OCI-LY7 (cell line): ENCODE results near the gene SLC43A1. TPM values are rescaled to one million over a fixed set of nuclear protein-coding genes. Genes with fewer than 3 reads are reported as not detected.

Experiments
- BruUV-seq: library from RNA; stranded (reverse); fragments of 400-500 nt; replicated peaks from 2 replicates; lab custom pipeline; 2021; lab: Mats Ljungman, UMichigan
- CTCF ChIA-PET: fragments of 300-600 bp; sonication (Branson Sonifier 250); formaldehyde crosslinking; loops from one replicate; lab custom pipeline; 2022; ENCODE audit warnings: antibody characterized with exemption; ENCODE audit not compliant: unreplicated experiment; lab: Charles Lee
- POLR2A ChIA-PET: fragments of 300-600 bp; sonication (Branson Sonifier 250); formaldehyde crosslinking; loops from one replicate; lab custom pipeline; 2022; ENCODE audit warnings: antibody characterized with exemption; lab: Charles Lee
- DNase-seq: peaks from one replicate; pipeline ENCODE4 v3.0.0-alpha.2; 2015; ENCODE audit warnings: low spot score
- H2AFZ ChIP-seq: fragments of 200-600 bp; sonication (generic), shearing (Covaris generic); 2 replicates; pipeline ENCODE4 v1.6.1; 2014; ENCODE audit warnings: mild to moderate bottlenecking, antibody characterized with exemption, low read length, moderate library complexity
- H3K27ac ChIP-seq: fragments of 200-600 bp; sonication (generic); 2 replicates; pipeline ENCODE4 v1.5.1; 2014; ENCODE audit warnings: mixed run types, low read depth, mild to moderate bottlenecking, moderate library complexity, low read length, inconsistent platforms; ENCODE audit not compliant: poor library complexity, severe bottlenecking
- H3K36me3 ChIP-seq: fragments of 200-600 bp; sonication (generic); 2 replicates; pipeline ENCODE4 v1.6.1; 2014; ENCODE audit warnings: mild to moderate bottlenecking, antibody characterized with exemption, low read length, moderate library complexity, mixed read lengths; ENCODE audit not compliant: insufficient read depth
- H3K4me1 ChIP-seq: fragments of 200-600 bp; sonication (generic); 2 replicates; pipeline ENCODE4 v1.5.1; 2014; ENCODE audit warnings: mild to moderate bottlenecking, low read length; ENCODE audit not compliant: insufficient read depth, poor library complexity, severe bottlenecking
- H3K4me2 ChIP-seq: fragments of 200-600 bp; sonication (generic); 2 replicates; pipeline ENCODE4 v1.6.1; 2014; ENCODE audit warnings: mild to moderate bottlenecking, low read length
- H3K4me3 ChIP-seq: fragments of 200-600 bp; sonication (generic); 2 replicates; pipeline ENCODE4 v1.5.1; 2014; ENCODE audit warnings: mild to moderate bottlenecking, low read depth, low read length; ENCODE audit not compliant: poor library complexity, severe bottlenecking
- H3K79me2 ChIP-seq: fragments of 200-600 bp; sonication (generic); 2 replicates; pipeline ENCODE4 v1.6.1; 2016; ENCODE audit warnings: low read depth, mild to moderate bottlenecking, low read length, moderate library complexity, mixed read lengths; ENCODE audit not compliant: insufficient read depth
- H3K9me2 ChIP-seq: fragments of 200-600 bp; sonication (generic); 2 replicates; pipeline ENCODE4 v1.6.1; 2016; ENCODE audit warnings: mild to moderate bottlenecking, low read length, mixed read lengths; ENCODE audit not compliant: insufficient read depth
- H3K9me3 ChIP-seq: fragments of 200-600 bp; sonication (generic); 2 replicates; pipeline ENCODE4 v1.6.1; 2014; ENCODE audit warnings: mild to moderate bottlenecking, mixed run types, low read length, mixed read lengths
- H4K20me1 ChIP-seq: fragments of 200-600 bp; sonication (generic); 2 replicates; pipeline ENCODE4 v1.6.1; 2014; ENCODE audit warnings: mild to moderate bottlenecking, antibody characterized with exemption, low read length, moderate library complexity, mixed read lengths; ENCODE audit not compliant: insufficient read depth
- EZH2phosphoT487 ChIP-seq: fragments of 200-600 bp; sonication (generic); IDR thresholded peaks from 2 replicates; pipeline ENCODE4 v1.6.1; 2018; ENCODE audit warnings: low read depth, borderline replicate concordance, mild to moderate bottlenecking, mixed run types, antibody characterized with exemption, low read length, moderate library complexity, mixed read lengths
- intact Hi-C: fragments of 100-400 bp; cut with micrococcal nuclease; formaldehyde crosslinking; loops from one replicate; pipeline ENCODE4 v1.10.0; 2022; ENCODE audit not compliant: unreplicated experiment
- total RNA-seq, 2 experiments: library from RNA; depleted of rRNA in 1 of 2; stranded (reverse); fragments of >200 nt in 1 of 2; shearing (Covaris generic) in 1 of 2; gene quantifications; 2 replicates each; pipeline ENCODE4 v1.2.3, GENCODE V29; 2014 to 2022
- TF ChIP-seq, protein P1 (sequence below): fragments of 200-600 bp; sonication (generic); conservative IDR thresholded peaks from 2 replicates; pipeline ENCODE4 v1.5.1; 2014; ENCODE audit warnings: mild to moderate bottlenecking, antibody characterized with exemption, low read length, moderate library complexity, mixed read lengths

SLC43A1 gene
- total RNA-seq, 2 experiments from 2014 or later = 61.1 to 78.6 TPM

GRCh38 chr11:57504511-57504910, 11.0 kb downstream of the SLC43A1 start:
- Histone ChIP-seq H3K9me3 (no peaks in the 10 kb centered on the region), H2AFZ (no peak overlapping the region), H3K36me3 (peaks cover 82% of the 10 kb centered on the region), H3K4me2 (no peak overlapping the region), H3K9me2 (no peaks in the 10 kb centered on the region), H3K4me1 (no peaks in the 10 kb centered on the region), H4K20me1 (no peaks in the 10 kb centered on the region), H3K4me3 (no peak overlapping the region), H3K27ac (no peak overlapping the region), H3K79me2 (peaks cover 7% of the 10 kb centered on the region; the same call in 1 of the 2 replicates)
- intact Hi-C loops = no loop called here
- TF ChIP-seq EZH2phosphoT487 = no peak
- TF ChIP-seq, protein P1, sequence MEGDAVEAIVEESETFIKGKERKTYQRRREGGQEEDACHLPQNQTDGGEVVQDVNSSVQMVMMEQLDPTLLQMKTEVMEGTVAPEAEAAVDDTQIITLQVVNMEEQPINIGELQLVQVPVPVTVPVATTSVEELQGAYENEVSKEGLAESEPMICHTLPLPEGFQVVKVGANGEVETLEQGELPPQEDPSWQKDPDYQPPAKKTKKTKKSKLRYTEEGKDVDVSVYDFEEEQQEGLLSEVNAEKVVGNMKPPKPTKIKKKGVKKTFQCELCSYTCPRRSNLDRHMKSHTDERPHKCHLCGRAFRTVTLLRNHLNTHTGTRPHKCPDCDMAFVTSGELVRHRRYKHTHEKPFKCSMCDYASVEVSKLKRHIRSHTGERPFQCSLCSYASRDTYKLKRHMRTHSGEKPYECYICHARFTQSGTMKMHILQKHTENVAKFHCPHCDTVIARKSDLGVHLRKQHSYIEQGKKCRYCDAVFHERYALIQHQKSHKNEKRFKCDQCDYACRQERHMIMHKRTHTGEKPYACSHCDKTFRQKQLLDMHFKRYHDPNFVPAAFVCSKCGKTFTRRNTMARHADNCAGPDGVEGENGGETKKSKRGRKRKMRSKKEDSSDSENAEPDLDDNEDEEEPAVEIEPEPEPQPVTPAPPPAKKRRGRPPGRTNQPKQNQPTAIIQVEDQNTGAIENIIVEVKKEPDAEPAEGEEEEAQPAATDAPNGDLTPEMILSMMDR = no peak
- CTCF ChIA-PET = interaction anchor here (0.5 to 2.3 kb wide), 2 partner anchors 11 to 63 kb away, joined by 3 to 10 read pairs; partner anchors contain the start of gene UBE2L6
- POLR2A ChIA-PET = interaction anchor here (1.0 to 6.6 kb wide), 2 partner anchors 9 kb away, joined by 5 to 42 read pairs; no protein-coding TSS in a partner anchor
- DNase-seq = no peak
- BruUV-seq = no TSS peak

DNA sequence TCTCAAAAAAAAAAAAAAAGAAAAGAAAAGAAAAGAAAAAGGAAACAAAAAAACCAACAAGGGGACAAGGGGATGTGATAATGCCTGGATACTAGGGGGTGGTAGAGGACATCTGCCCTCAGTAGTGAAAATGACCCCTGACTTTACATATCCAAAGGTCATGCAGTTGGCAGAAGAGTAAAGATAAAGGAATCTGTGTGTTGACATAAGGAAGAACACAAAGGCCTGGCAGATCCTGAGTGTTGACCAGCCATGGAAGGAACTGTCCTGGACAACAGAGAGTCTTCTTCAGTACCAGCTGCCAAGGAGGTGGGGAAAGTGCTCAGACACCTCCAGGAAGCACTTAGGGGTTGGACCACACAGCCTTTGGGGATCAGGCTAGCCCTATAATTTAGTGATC, 12.6 kb downstream of the SLC43A1 start:
- ChIA-PET CTCF (interaction anchor here (2.1 kb wide), 1 partner anchor 9 kb away, joined by 10 read pairs; no protein-coding TSS in a partner anchor), POLR2A (interaction anchor here (0.7 to 6.6 kb wide), 4 partner anchors 8 to 9 kb away, joined by 4 to 42 read pairs (median 7); no protein-coding TSS in a partner anchor)
- no peaks in the 10 kb centered on the region for H3K4me1 ChIP-seq
- H3K9me3 ChIP-seq = no peaks in the 10 kb centered on the region
- TF ChIP-seq, protein P1 = no peak
- TF ChIP-seq EZH2phosphoT487 = no peak
- no peak overlapping the region for H2AFZ ChIP-seq
- H3K27ac ChIP-seq = no peak overlapping the region
- no TSS peak for BruUV-seq
- no peaks in the 10 kb centered on the region for H3K9me2 ChIP-seq
- no peaks in the 10 kb centered on the region for H4K20me1 ChIP-seq
- no peak overlapping the region for H3K4me3 ChIP-seq
- intact Hi-C loops = no loop called here
- no peak overlapping the region for H3K4me2 ChIP-seq
- H3K36me3 ChIP-seq = peaks cover 89% of the 10 kb centered on the region
- DNase-seq = no peak
- peaks cover 7% of the 10 kb centered on the region; the same call in 1 of the 2 replicates for H3K79me2 ChIP-seq

DNA sequence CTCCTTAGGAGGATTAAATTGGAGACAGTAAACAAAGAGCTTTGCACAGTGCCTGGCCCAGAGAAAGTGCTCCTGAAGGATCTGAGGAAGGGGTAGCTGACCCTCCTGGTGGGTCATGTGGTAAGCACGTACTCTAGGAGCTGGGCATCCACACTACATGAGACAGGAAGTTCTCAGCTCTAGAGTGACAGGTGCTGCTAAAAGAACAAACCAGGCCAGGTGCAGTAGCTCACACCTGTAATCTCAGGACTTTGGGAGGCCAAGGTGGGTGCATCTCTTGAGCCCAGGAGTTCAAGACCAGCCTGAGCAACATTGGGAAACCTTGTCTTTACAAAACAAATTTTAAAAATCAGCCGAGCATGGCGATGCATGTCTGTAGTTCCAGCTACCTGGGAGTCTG, 13.1 kb downstream of the SLC43A1 start:
- ChIA-PET POLR2A (interaction anchor here (1.1 to 3.0 kb wide), 6 partner anchors 9 to 24 kb away, joined by 3 to 11 read pairs (median 5); partner anchors contain the start of gene SLC43A1), CTCF (interaction anchor here (2.1 kb wide), 1 partner anchor 9 kb away, joined by 10 read pairs; no protein-coding TSS in a partner anchor)
- Histone ChIP-seq H3K79me2 (peaks cover 7% of the 10 kb centered on the region; the same call in 1 of the 2 replicates), H2AFZ (no peak overlapping the region), H4K20me1 (no peaks in the 10 kb centered on the region), H3K9me2 (no peaks in the 10 kb centered on the region), H3K4me1 (no peaks in the 10 kb centered on the region), H3K9me3 (no peaks in the 10 kb centered on the region), H3K27ac (no peak overlapping the region), H3K36me3 (peaks cover 90% of the 10 kb centered on the region), H3K4me3 (no peak overlapping the region), H3K4me2 (no peak overlapping the region)
- no peak for DNase-seq
- TF ChIP-seq EZH2phosphoT487 = no peak
- TF ChIP-seq, protein P1 = no peak
- intact Hi-C loops = no loop called here
- BruUV-seq = no TSS peak
